ENCODE data around the gene FNDC1.
"Not testable (repeated sequence)": the region's sequence is repeated elsewhere in the genome, so short reads cannot be mapped to it uniquely, and the experiment has no call there.

FNDC1 gene

DNA sequence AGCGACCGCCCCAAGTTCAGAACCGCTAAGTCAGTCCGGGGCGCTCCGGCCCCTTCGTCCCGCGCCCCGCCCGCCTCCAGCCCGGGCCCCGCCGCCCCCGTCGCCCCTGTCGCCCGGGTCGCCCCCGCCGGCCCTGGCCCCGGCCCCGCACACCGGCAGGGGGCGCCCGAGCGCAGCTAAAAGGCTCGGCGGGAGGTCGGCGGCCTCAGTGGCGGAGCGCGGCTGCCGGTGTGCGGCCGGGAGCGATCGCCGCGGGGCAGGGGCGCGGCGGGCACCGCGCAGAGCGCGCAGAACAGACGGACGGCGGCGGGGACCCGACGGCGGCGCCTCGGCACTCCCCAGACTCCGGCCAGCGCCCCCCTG lies at the start of gene FNDC1:
Gene FNDC1 (plus strand): TSS at position 208 of the 363 bp plus-strand sequence. CDS start 197 bp downstream, outside the sequence.
- no peak for DNase-seq

DNA sequence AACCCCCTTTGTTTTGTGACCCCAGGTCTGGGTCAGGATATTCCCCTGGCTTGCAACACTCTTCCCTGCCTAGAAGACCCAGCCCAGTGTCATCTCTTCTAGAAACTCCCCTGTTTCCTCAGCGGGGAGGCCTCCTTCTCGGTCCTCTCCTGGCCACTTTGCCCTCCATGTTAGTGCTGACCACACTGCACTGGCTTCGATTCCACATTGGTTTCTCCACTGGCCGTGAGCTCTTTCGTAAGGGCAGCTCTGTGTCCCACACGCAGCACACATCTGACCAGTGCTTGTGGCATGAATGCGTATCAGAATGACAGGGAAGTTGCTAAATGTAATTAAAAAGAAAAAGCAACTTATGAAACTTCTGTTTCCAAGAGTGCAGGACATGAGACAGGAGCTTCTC lies 49.4 kb upstream of the FNDC1 start:
- no peak for DNase-seq

- DNase-seq = no peak
Observed at GRCh38 chr6:159121486-159121885, 47.7 kb upstream of the FNDC1 start.

DNA sequence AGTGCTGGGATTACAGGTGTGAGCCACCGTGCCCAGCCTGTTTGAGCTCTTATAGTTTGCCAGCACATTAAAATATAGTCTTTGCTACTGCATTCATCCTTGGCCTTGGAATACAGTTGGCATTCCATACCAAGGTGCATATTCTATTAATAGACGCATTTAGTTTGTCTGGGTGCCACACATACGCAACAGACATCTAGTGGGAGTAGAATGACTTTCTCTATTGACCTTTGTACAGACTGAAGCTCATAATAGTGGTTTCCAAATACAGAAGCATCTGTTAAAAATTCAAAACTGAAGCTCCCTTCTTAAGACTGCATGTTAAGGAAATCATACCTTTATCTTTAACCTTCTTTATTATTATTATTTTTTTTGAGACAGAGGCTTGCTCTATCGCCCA lies 46.7 kb upstream of the FNDC1 start:
- DNase-seq = no peak

DNA sequence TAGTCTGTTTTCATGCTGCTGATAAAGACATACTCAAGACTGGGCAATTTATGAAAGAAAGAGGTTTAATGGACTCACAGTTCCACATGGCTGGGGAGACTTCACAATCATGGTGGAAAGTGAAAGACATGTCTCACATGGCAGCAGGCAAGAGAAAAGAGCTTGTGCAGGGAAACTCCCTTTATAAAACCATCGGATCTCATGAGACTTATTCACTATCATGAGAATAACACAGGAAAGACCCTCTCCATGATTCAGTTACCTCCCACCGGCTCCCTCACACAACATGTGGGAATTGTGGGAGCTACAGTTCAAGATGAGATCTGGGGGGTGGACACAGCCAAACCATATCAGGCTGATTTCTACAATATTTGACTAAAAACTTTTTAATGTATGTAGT lies 45.4 kb upstream of the FNDC1 start:
- DNase-seq = not testable (repeated sequence)

GRCh38 chr6:159125014-159125609 lies 44.1 kb upstream of the FNDC1 start:
- DNase-seq = no peak

GRCh38 chr6:159125951-159126352 lies 43.2 kb upstream of the FNDC1 start:
- DNase-seq = peak; percentile 46

DNA sequence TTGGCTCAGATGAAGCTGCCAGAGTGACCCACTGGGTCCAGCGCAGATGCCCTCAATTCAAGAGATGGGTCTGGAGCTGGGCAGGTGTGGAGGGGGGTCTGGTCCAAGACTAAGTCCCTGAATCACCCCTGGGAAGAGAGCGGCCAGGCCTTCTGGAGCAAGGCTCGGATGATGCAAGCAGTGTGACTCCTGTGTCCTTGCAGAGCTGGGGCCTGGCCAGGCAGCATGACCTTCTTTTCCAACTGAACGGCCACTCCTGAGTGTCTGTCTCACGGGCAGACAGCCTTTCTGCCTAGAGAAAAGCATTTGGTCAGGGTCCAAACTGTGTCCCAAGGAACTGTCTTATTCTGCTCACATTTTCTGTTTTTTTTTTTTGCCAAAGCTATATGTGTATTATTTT lies 42.6 kb upstream of the FNDC1 start:
- peak; percentile 34 for DNase-seq

DNA sequence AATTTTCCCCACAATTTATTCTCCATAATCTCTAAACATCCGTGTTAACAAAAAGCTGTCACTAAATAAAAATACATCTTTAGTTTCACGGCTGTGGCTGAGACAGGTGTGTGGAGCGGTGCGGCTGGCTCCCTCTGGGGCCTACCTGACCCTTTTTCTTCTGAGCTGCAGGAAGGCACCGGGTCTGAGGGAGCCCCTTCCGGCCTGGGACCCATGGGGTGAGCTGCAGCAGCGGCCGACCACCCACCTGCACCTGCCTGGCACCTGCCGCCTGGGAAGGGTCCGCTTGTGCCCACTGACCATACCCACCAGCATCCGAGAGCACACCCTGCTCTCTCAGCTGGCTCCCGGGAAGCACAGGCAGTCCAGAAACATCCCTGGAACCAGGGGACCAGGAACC lies 41.5 kb upstream of the FNDC1 start:
- no peak for DNase-seq

DNA sequence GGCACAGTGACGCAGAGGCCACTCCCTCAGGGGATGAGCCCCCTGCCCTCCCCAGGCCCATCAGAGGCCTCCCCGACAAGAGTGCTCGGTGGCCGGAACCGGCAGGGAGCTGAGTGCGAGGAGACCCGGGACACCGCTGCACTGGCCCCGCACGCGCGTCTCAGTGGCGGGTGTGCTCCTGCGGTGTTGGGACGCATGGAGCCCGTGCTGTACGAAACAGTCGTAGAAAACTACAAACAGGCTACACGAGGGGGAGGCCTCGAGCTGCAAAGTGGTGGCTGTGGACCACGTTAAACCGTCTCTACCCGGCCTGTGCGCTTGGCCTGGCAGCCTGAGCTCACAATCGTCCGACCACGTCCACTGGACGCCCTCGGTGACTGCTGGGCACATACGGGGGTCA lies 40.2 kb upstream of the FNDC1 start:
- no peak for DNase-seq

- no peak for DNase-seq
Observed at GRCh38 chr6:159130846-159131245, 38.4 kb upstream of the FNDC1 start.

DNA sequence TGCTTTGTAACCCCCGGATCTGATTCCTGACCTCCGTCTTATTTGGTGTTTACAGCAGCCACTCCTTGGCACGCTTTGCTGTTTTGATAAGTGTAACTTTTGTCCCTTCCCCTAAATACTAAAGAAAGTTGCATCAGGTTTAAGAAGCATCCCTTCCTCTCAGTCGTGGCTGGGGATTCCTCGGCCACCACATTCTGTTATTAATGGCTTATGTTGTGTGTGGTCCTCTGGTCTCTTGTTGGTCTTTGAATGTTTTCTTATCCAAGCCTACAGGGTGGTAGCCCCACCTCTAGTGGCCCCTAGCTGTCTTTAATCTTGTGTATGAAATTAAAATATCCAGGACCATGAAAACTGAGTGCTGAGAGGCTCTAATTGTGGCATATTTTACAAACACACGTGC lies 37.5 kb upstream of the FNDC1 start:
- no peak for DNase-seq

GRCh38 chr6:159132664-159133063 lies 36.5 kb upstream of the FNDC1 start:
- no peak for DNase-seq

DNA sequence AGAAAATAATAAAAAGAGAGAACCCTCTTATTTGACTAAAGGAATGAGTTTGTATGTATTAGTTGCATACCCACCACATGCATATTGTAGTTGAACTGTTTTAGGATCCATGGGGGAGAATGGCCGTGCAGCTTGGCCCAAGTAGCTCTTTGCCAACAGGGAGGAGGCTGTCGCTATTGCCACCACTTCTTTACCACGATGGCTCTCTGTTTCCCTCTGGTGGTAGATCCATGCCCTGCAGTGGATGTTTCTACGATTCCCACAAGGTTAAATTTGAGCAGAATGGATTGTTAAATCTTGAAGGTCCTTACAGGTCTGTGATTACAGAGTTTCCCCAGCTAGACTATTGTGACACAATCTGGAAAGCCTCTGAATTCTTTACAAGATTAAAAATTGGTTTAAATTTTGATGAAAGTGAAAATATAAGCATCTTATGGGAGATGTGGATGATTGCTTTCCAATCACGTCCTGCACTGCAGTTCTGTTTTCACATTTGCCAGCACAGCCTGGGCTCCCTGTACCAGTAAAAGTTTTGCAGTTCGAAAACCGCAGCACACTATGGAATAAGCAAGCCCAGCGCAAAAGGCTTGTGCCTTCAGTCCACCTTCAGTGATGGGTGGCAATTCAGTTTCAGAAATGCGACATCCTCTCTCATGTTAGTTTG lies 34.4 kb upstream of the FNDC1 start:
- peak; percentile 54 for DNase-seq

DNA sequence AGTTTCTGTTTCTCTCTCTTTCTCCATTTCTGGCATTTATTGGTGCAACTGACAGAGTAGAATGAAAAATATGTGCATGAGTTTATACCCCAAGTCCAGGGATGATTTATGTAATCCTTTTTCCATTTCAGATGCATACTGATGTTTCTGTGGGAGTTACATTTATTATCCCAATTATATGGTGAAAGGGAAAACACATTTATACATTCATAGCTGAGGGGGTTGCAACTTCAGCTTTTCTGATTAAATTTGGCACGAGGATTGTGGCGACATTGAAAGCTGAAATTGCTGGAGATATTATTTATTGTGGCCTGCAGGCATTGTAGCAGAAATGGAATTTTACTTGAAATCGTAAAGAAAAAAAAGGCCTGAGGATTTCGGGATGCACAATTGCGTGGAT lies 31.5 kb upstream of the FNDC1 start:
- DNase-seq = no peak

GRCh38 chr6:159142531-159142930 lies 26.7 kb upstream of the FNDC1 start:
- no peak for DNase-seq

DNA sequence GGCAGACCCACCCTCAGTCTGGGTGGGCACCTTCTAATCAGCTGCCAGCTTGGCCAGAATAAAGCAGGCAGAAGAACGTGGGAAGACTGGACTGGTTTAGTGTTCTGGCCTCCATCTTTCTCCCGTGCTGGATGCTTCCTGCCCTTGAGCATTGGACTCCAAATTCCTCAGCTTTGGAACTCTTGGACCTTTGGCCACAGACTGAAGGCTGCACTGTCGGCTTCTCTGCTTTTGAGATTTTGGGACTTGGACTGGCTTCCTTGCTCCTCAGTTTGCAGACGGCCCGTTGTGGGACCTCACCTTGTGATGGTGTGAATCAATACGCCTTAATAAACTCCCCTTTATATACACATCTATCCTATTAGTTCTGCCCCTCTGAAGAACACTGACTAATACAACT lies 20.6 kb upstream of the FNDC1 start:
- DNase-seq = no peak

DNA sequence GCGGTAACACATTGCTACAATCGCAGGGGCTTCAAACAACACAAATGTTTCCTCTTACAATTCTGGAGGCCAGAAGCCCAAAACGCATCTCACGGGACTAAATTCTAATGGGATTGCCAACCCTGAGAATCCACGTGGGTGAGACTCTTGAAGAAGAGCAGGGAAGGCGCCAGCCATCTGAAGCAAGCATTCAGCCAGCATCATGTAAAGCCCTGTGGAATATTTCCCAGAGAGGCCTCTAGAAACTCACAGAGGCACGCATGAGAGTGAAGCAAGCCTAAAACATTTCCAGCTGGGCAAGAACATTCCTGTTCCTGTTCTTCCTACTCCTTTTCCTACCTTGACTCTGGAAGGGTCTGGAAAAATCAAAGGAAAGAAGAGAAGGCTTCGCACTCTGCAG lies 19.6 kb upstream of the FNDC1 start:
- DNase-seq = no peak

GRCh38 chr6:159151266-159151855 lies 17.8 kb upstream of the FNDC1 start:
- peak; percentile 56 for DNase-seq

DNA sequence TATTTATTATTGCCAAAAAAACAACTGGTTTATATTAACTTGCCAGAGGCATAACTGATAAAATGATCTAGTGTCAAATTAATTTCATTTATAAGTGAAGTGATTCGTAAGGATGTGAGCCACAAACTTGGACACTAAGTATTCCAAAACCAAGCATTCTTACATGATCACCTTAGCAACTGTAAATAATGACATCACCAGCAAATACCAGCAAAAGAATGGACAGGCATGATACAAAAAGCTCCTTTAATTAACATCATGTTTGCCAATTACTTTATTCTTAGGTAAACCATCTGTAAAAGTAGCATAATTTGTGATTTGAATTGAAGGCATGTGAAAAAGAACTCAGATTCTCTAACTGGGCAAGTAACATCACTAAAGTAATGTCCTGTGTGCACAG lies 17.2 kb upstream of the FNDC1 start:
- no peak for DNase-seq

DNA sequence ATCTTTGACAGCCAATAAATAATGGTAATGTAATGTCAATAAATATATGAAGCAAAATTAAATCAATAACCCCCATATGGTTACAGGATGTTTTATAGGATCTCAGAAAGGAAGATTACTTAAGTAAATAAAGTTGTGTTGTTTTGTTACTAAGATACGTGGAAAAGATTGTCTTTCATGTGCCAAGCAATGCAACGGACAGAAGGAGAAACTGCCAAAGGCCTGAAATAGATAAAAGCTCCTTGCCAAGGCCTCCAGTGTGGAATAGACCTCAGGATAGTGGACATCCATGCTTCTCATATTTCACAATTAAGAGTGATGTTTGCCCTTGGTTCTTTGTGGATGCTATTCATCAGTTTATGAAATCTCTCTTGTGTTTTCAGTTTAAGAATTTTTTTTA lies 16.4 kb upstream of the FNDC1 start:
- no peak for DNase-seq

DNA sequence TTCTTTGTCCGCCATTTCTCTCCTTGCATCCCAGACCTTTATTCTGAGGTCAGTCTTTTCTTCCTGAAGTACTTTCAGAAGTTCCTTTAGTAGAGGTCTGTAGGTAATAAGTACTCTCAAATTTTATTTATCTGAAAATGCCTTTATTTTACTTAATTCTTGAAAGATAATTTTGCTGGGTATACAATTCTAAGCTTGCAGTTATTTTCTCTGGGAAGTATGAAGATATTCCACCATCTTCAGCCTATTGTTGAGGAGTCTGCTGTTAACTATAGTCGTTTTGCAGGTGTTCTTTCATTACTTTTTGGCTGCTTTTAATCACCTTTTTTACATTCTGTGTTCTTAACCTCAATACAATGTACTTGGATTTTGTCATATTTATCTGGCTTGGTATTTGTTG lies 13.5 kb upstream of the FNDC1 start:
- DNase-seq = no peak

DNA sequence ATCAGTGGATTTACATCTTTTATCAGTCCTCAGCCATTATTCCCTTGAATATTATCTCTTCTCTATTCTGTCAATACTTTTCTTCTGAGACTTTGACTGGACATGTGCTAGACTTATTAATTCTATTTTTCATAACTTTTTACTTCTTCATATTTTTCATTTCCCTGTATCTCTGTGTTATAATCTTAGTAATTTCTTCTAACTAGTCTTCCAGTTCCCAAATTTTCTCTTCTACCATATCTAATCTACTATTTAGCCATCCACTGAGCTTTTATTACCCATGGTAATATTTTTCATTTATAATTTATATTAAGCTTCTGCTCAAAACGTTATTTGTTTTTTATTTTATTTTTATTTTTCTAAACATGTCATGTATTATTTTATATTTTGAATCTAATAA lies 13.1 kb upstream of the FNDC1 start:
- no peak for DNase-seq

- DNase-seq = no peak
Observed at GRCh38 chr6:159157431-159157830, 11.8 kb upstream of the FNDC1 start.

GRCh38 chr6:159161839-159162238 lies 7.4 kb upstream of the FNDC1 start:
- no peak for DNase-seq
